OCI-LY7 (cell line): ENCODE data around the gene KRTAP5-3.

ENCODE experiments used
- EZH2phosphoT487 ChIP-seq: fragments of 200-600 bp; sonication (generic); IDR thresholded peaks from 2 replicates; pipeline ENCODE4 v1.6.1; 2018; ENCODE audit warnings: low read depth, borderline replicate concordance, mild to moderate bottlenecking, mixed run types, antibody characterized with exemption, low read length, moderate library complexity, mixed read lengths
- TF ChIP-seq, protein P1 (sequence below): fragments of 200-600 bp; sonication (generic); conservative IDR thresholded peaks from 2 replicates; pipeline ENCODE4 v1.5.1; 2014; ENCODE audit warnings: mild to moderate bottlenecking, antibody characterized with exemption, low read length, moderate library complexity, mixed read lengths

DNA sequence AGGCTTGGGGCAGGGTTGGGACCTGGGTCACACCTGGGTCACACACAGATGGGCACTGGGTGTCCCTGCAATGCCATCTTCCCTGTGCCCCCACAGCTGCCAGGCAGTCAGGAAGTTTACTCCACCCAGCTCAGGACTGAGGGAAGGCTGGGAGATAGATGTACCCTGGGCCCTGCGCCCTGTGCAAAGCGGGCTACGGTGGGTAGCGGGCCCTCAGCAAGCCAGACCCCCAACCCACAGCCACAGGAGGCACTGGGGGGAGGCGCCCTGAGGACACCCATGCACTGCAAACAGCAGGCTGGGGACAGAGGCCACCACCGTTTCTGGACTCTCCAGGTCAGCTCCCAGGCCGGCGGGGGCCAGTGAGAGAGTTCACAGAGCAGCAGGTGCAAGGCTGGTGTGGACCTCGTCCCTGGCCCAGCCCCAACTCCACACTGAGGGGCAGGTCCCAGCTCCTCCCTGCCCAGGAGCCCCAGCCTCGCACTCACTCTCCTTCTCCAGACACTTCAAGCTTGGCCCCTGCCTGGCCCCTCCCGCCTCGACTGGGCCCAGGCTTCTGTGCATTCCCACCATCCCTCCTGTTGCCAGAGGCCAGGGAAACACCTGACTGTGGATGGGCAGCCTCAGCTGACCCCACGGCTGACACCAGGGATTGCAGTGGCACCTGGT lies 41.1 kb downstream of the KRTAP5-3 start:
- TF ChIP-seq, protein P1, sequence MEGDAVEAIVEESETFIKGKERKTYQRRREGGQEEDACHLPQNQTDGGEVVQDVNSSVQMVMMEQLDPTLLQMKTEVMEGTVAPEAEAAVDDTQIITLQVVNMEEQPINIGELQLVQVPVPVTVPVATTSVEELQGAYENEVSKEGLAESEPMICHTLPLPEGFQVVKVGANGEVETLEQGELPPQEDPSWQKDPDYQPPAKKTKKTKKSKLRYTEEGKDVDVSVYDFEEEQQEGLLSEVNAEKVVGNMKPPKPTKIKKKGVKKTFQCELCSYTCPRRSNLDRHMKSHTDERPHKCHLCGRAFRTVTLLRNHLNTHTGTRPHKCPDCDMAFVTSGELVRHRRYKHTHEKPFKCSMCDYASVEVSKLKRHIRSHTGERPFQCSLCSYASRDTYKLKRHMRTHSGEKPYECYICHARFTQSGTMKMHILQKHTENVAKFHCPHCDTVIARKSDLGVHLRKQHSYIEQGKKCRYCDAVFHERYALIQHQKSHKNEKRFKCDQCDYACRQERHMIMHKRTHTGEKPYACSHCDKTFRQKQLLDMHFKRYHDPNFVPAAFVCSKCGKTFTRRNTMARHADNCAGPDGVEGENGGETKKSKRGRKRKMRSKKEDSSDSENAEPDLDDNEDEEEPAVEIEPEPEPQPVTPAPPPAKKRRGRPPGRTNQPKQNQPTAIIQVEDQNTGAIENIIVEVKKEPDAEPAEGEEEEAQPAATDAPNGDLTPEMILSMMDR, result no peak
- TF ChIP-seq EZH2phosphoT487, result no peak
